ENCODE results near the gene DNAJC5. TPM values are rescaled to one million over a fixed set of nuclear protein-coding genes. Genes with fewer than 3 reads are reported as not detected.

The DNAJC5 gene
- total and polyA plus RNA-seq, 2 donors (not counting 3 experiments of a cell fraction or from before 2014, with no cell fraction given), result 44.7 to 60.3 TPM

DNA sequence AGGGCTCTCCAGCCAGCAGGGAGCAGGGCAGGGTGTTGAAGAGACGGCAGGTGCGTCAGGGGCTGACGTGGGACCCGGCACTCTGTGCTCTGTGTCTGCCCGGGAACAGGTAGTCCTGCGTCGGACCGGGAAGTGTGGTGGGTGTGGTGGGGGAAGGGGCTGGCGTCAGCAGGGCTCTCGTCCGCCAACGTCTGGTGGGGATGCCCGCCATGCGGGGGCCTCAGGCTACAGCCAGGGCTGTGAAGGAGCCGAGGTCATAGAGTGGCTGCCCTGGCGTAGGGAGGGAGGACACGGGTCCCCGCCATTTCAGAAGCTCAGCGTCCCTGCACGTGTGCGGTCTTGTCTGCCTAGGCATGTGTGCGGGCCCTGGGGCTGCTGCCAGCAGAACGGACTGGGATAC is 25.3 kb downstream of the DNAJC5 start:
- no peak overlapping the region for H3K4me2 ChIP-seq (ENCODE audit: insufficient read depth, low read length)
- H3K27me3 ChIP-seq (ENCODE audit: control insufficient read depth in 2 of 2, insufficient read depth in 2 of 2, low read length in 2 of 2), result no peaks in the 10 kb centered on the region
- H3K4me1 ChIP-seq (ENCODE audit: control insufficient read depth, extremely low read depth, insufficient read depth, low read length), result no peaks in the 10 kb centered on the region
- no peaks in the 10 kb centered on the region for H3K9me1 ChIP-seq (replicated peaks; ENCODE audit: control insufficient read depth, extremely low read depth, insufficient read depth, low read length)
- dilution Hi-C loops (cut with MboI; ENCODE audit: extremely low pct_ligation_motif_present, low sequenced_read_pairs), result no loop called here
- intact Hi-C loops (cut with micrococcal nuclease), result no loop called here
- no peak overlapping the region for H3K4me3 ChIP-seq (replicated peaks in 1 of 3; ENCODE audit: insufficient read depth in 1 of 3, low read depth in 1 of 3, low read length in 3 of 3)
- DNase-seq (ENCODE audit: low read depth, low spot score) (no peak), FAIRE-seq (no peak)
- no TSS peak for BruUV-seq (replicated peaks)
- ChIA-PET CTCF (no interaction called here), POLR2A (no interaction called here)
- H3K27ac ChIP-seq (ENCODE audit: insufficient read depth, low read depth, low read length), result no peak overlapping the region
- H3K79me2 ChIP-seq (ENCODE audit: control insufficient read depth, insufficient read depth, low read length), result peaks cover 80% of the 10 kb centered on the region
- peaks cover 0 to 7% of the 10 kb centered on the region in 2 experiments for H3K36me3 ChIP-seq (ENCODE audit: control insufficient read depth in 2 of 2, extremely low read depth in 1 of 2, insufficient read depth in 2 of 2, low read length in 2 of 2)
- TF ChIP-seq JUN (IDR thresholded peaks at IDR 0.05; ENCODE audit: borderline replicate concordance, insufficient read depth, insufficient read length, low read depth), result no peak
- TF ChIP-seq POLR2AphosphoS5 (IDR thresholded peaks at IDR 0.05; ENCODE audit: insufficient read depth, low read depth, low read length), result no peak
- no peak for TF ChIP-seq EZH2 (IDR thresholded peaks at IDR 0.05; ENCODE audit: borderline replicate concordance, low read depth, low read length, severe bottlenecking)
- no peak for TF ChIP-seq POLR2A (IDR thresholded peaks at IDR 0.05; ENCODE audit: low read depth, low read length)
- no peak for TF ChIP-seq MAX (IDR thresholded peaks at IDR 0.05; ENCODE audit: insufficient read depth, insufficient read length)
- TF ChIP-seq, protein P1, sequence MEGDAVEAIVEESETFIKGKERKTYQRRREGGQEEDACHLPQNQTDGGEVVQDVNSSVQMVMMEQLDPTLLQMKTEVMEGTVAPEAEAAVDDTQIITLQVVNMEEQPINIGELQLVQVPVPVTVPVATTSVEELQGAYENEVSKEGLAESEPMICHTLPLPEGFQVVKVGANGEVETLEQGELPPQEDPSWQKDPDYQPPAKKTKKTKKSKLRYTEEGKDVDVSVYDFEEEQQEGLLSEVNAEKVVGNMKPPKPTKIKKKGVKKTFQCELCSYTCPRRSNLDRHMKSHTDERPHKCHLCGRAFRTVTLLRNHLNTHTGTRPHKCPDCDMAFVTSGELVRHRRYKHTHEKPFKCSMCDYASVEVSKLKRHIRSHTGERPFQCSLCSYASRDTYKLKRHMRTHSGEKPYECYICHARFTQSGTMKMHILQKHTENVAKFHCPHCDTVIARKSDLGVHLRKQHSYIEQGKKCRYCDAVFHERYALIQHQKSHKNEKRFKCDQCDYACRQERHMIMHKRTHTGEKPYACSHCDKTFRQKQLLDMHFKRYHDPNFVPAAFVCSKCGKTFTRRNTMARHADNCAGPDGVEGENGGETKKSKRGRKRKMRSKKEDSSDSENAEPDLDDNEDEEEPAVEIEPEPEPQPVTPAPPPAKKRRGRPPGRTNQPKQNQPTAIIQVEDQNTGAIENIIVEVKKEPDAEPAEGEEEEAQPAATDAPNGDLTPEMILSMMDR (IDR thresholded peaks at IDR 0.05; ENCODE audit: extremely low read depth in 1 of 2, insufficient read depth in 1 of 2, low read depth in 1 of 2, low read length in 2 of 2), result no peak
- no peak for TF ChIP-seq FOS (IDR thresholded peaks at IDR 0.05; ENCODE audit: borderline replicate concordance, insufficient read depth, low read length)
- TF ChIP-seq GATA2 (IDR thresholded peaks at IDR 0.05; ENCODE audit: insufficient read depth, insufficient read length, low read depth, low read length), result no peak
- TF ChIP-seq MYC (IDR thresholded peaks at IDR 0.05; ENCODE audit: low read depth, low read length), result no peak
- H3K9me3 ChIP-seq (replicated peaks; ENCODE audit: control insufficient read depth, insufficient read depth, low read length), result no peaks in the 10 kb centered on the region
- H3K9ac ChIP-seq (replicated peaks; ENCODE audit: extremely low read depth, insufficient read depth, low read length), result no peak overlapping the region
- peaks cover 3% of the 10 kb centered on the region for H4K20me1 ChIP-seq (replicated peaks; ENCODE audit: control insufficient read depth, extremely low read depth, insufficient read depth, low read length)
- no peak overlapping the region for H2AFZ ChIP-seq (ENCODE audit: low read depth, low read length)
